ENCODE measurements around the gene FRG2C.
"Not testable (repeated sequence)": the region's sequence is repeated elsewhere in the genome, so short reads cannot be mapped to it uniquely, and the experiment has no call there.

The FRG2C gene

DNA sequence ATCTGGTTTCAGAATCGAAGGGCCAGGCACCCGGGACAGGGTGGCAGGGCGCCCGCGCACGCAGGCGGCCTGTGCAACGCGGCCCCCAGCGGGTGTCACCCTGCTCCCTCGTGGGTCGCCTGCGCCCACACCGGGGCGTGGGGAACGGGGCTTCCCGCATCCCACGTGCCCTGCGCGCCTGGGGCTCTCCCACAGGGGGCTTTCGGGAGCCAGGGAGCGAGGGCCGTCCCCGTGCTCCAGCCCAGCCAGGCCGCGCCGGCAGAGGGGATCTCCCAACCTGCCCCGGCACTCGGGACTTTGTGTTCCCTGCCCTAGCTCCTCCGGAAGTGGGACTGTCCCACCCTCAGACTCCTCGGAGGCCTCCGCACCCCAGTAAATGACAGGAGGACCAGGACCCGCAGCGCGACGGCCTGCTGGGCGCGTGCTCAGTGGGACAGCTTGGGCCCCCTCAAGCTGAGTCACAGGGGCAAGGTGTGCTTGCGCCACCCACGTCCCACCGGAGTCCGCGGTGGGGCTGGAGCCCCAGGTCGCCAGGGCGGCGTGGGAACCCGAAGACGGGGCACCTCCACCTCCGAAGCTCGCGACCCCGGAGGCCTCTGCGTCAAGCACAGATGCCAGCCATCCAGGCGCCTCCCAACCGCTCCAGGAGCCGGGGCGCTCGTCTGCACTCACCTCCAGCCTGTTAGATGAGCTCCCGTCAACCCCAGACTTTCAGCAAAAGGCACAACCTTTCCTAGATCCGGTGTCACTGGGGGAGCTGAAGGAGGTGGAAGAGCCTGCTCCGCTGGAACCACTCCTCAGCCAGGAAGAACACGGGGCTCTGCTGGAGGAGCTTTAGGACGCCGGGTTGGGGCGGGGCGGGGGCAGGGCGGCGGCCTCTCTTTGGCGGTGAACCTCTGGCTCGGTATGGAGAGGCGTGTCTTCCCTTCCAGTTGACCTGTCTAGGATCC is 5.5 kb downstream of the FRG2C start:
- not testable (repeated sequence) for DNase-seq

DNA sequence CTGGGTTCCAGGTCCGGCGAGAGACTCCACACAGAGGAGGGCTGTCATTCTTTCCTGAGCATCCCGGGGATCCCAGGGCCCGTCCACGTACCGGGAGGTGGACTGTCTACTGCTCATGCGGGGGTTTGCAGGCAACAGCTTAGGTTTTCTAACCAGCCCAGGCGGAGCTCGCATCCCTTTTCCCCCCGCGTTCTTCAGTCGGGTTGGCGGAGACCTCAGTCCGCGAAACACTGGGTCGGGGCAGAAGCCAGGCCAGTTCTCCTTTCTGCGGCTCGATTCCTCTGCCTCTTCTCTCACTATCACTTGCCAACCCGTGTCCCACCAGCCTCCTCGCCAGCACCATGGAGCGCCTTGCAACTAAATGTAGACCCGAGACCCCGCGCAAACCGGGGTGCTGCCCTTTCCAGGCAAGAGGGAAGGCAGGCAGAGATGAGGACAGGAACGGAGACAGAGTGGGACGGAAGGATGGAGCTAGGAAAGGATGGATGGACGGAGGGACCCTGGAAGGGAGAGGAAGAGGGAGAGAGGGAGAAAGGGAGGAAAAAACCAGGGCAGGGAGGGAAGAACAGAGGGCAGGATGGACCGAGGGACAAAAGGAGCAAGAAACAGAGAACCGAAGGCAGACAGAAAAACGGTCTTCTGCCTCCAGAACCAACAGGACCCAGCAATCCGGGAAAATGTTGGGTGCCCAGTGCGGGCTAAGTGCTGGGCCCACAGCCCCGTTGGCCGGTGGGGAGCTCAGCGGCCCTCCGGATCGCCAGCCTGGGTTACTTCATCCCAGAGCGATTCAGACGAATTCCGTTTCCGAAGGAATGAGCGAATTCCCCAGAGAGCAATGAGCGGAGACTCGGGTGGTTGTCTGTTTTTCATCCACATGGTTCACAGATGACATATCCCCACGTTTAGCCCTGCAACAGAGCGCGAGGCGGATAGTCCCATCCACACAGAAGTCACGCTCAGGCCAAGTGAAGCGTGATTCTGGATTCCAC is 6.5 kb downstream of the FRG2C start:
- not testable (repeated sequence) for DNase-seq

DNA sequence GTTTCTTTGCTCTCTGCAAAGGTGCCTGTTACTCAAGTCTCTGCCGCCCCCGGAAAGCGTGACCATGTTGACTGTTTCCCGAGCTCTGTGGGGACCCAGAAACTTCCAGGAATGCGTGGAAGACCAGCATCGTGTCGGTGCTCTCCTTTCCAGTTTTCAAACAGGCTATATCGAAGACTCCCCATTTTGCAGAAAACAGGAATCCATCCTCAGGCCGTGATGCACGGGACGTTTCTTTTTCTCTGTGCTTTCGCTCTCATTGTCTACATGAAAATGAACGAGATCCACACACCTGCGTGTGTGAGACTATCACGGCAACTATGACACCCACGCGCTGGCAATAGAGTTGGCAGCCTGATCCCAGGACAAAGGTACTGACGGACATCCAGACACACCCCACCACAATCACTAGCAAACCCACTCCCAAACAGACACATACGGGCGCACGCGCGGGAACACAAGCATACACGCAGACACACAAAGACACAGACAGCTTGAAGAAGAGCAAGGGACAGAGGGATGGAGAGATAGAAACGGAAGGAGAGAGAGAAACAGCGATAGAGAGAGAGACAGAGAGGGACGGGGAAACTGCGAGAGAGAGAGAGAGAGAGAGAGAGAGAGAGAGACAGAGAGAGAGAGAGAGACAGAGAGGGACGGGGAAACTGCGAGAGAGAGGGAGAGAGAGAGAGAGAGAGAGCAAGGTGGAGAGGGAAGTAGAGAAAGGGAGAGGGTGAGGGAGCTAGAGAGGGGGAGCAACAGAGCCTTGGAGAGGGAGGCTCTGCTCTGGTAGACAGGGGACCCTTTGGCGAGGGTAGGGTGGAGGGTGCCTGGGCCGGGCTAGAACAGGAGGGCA is 7.4 kb downstream of the FRG2C start:
- not testable (repeated sequence) for DNase-seq

DNA sequence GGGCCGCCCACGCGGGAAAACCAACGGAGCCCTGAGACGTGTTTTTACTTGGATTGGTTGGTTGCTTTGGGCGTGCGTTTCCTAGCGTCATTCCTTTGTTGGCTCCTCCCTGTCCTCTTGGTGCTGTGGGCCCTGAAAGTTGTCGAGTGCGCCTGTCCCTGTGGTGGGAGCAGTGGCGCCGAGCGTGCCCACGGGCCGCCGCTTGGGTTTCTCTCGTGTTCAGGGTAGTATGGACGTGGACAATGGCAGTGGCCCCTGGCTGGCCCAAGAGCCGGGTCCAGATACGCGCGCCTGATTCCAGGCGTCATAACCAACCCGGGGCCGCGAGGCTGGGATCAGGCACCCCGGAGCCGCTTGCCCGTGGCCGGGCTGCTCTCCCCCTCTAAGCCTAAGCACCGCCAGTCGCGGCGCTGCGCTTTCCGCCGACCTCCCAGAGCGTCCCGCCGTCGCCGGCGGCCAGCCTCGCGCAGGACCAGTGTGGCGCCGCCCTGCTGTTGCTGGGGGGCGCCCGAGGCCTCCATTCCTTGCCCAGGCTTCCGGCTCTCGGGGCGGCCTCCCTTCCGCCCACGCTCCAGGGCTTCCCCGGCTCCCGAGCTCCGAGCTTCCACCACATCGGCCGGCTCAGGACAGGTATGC is 8.1 kb downstream of the FRG2C start:
- not testable (repeated sequence) for DNase-seq

DNA sequence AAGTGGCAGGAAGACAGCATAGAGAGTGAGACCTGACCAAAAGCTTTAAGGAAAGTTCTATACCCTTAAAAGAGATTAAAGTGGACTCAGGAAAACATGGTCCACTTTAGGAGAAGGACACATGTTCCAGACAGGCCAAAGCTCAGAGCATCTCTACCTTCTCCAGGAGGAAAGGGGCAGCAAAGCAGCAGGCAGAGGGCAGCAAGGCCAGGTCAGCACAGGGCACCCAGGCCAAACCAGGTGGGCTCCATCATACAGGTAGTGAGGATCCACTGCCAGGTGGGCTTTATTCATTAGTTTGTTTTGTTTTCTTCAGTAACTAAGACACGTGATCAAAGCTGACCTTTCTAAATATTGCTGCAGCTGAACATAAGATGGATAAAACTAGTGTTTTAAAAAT is 19.8 kb downstream of the FRG2C start:
- DNase-seq = not testable (repeated sequence)

DNA sequence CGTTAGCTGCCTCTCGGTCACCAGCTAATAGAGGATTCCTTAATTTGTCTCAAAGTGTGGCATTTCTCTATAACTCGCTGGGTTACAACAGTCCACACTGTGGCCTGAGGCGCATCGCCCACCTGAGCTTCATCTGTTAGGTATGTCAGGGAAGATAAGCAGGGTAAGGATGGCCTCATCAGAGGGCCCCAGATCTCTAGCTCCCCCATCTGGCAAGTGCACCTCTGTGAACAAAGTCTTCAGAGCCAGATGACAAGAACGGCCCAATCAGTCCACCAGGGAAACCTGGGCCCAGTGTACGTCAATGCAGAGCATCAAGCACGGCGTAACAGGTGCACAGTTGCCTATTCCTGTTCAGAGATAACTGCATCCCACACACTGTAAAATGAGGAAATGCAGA is 23.2 kb downstream of the FRG2C start:
- no peak for DNase-seq

DNA sequence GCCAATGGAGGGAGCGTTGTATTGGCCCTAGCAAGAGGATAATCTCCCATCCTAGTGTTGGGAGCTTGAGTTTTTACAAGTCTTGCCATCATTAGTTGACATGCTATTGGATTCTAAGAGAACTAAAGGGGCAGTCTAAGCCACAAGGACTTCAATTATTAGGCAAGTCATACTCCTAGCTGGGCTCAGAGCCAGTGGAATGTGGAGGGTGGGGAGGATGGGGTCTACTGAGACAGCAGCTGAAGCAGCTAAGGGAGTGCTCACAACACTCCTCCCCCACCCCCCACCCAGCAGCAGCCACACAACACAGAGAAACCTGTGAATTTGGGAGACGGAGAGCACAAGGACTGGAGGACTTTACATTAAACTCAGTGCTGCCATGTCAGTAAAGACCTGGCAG is 27.9 kb downstream of the FRG2C start:
- no peak for DNase-seq
